ENCODE results near the gene SLC27A3.

The SLC27A3 gene, protein sequence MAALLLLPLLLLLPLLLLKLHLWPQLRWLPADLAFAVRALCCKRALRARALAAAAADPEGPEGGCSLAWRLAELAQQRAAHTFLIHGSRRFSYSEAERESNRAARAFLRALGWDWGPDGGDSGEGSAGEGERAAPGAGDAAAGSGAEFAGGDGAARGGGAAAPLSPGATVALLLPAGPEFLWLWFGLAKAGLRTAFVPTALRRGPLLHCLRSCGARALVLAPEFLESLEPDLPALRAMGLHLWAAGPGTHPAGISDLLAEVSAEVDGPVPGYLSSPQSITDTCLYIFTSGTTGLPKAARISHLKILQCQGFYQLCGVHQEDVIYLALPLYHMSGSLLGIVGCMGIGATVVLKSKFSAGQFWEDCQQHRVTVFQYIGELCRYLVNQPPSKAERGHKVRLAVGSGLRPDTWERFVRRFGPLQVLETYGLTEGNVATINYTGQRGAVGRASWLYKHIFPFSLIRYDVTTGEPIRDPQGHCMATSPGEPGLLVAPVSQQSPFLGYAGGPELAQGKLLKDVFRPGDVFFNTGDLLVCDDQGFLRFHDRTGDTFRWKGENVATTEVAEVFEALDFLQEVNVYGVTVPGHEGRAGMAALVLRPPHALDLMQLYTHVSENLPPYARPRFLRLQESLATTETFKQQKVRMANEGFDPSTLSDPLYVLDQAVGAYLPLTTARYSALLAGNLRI

DNA sequence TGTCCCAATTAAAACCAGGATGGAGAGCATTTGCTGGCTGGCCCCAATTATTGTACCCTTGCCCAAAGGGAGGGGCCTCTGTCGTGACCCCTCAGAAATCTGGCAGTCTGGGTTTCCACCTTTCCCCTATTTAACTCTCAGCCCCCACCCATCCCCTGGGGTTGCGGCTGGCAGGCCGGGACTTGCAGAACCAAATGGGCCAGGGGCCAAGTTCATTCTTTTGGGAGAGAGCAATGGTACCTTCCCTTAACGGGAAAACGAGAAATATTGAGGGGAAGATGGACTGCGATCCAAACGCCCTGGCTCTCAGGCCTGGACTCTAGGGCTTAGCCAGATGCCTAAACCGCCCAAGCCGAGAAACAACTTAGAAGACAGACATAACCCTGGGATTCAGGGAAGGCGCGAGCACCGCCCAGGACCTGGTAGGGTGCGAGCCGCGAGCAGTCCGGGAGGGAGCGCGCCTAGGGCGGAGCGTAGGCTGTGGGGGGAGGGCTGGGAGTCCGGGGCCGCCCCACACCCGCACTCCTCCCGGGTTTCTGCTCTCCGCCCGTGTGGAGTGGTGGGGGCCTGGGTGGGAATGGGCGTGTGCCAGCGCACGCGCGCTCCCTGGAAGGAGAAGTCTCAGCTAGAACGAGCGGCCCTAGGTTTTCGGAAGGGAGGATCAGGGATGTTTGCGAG lies at the start of gene SLC27A3:
Gene SLC27A3, plus strand, starts transcription at position 628 of the 678 bp plus-strand sequence. CDS start 91 bp downstream, outside the sequence.
- peak; percentile 84 for DNase-seq

DNA sequence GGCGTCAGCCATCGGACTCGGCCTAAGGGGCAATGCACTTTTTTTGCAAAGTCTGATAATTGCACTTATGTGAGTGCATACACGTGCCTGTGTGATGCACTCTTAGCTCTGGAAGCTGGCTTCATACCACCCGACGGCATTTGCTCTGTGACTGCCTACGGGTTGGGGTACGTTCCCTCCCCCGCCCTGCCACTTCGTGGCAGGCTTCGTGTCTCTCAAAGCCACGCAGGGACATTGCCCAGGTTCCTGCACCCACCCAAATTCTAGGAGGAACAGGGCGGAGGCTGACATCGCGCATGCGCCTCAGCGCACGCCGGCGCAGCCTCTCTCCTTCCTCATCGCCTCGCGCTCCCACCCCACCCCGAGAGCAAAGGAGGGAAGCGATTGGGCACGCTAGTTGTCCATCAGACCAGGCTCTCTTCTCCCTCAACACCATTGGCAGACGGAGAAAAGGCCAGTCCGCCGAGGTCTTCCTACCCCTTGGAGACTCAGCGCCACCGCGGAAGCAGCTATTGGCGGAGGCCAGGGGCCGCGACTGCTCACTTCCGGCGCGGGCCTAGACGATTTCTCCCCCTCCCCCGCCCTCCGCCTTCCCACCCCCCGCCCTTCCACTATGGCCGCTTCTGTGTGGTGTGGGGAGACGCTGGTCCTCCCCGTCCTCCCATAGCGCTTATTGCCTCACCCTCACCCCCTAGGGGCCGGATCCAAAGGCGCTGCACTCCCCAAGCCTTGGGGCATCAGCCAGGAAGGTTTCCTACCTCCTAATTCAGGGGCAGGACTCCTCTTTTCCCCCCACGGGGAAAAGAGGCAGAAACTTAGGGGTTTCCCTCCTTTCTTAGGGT lies 47.5 kb upstream of the SLC27A3 start, which contains the start of gene INTS3:
Gene INTS3, plus strand, starts transcription at position 588 of the 842 bp plus-strand sequence. CDS start 585 bp downstream, outside the sequence.
- DNase-seq: peak; percentile 100

DNA sequence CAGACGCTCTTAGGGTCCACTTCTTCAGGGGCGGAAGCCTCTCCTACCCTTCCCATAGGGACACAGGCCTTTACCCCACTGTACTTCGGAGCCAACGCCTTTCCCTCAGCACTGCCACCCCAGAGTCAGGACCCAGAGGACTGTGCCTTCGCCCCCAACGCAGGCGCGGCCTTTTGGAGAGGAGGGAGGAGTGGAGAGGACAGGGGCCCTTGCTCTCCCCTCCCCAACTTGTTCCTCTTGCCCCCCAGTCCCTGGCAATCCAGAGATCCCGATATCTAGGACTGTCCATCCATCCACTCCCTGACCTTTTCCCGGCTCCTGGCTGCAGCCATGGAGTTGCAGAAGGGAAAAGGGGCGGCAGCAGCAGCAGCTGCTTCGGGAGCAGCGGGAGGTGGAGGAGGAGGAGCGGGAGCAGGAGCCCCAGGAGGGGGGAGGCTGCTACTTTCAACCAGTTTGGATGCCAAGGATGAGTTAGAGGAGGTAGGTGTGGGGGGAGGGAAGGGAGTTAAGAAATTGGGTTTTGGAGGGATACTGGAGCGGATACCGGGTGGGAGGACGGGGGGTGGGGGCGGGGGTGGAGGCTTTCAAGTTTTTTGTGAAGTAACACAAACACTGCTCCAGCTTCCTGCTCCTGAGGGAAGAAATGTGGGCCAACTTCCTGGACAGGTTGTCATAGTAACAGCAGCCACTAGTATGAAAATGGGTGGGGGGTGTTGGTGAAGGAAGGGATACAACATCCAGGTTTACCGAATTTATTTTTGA lies 46.7 kb upstream of the SLC27A3 start:
- DNase-seq: peak; percentile 67

DNA sequence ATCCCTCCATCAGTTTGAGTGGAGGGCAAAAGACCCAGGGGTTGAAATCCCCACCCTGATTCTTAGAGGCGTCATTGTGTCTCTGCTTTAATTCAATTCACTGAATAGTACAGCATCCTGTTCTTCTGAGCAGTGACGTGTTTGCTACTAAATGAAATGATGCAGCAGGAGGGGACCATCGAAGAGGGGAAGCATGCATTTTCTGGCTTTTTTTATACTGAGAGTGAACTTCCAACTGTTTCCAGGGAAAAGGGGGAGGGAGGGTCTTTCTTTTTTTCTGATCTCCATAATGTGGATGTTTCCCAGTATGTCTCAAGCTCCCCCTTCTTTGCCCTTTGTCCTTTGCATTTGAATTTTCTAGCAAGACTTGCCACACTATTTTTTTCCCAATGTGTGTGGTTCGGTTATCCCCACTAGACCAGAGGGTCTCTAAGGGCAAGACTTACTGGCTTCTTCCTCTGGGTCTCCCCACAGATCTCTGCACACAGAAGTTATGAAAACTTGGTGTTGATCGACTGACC lies 44.7 kb upstream of the SLC27A3 start:
- DNase-seq: no peak

DNA sequence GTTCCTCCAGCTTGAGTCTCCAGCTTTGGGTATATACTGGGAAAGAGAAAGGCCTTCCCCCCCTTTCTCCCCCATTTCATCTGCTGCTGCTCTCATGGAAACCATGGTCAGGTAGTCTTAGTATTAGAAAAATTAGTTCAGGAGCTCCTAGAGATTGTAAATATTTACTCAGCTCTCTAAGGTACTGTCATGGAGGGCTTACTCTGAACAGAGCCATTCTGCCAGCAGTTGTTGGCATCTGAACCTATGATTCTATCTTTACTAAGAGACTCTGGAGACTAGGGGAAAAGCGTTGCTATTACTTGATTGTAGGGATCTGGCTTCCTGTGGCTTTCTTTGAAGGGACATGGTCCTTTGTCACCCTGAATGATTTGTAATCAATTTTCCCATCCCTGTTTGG lies 41.2 kb upstream of the SLC27A3 start:
- no peak for DNase-seq

DNA sequence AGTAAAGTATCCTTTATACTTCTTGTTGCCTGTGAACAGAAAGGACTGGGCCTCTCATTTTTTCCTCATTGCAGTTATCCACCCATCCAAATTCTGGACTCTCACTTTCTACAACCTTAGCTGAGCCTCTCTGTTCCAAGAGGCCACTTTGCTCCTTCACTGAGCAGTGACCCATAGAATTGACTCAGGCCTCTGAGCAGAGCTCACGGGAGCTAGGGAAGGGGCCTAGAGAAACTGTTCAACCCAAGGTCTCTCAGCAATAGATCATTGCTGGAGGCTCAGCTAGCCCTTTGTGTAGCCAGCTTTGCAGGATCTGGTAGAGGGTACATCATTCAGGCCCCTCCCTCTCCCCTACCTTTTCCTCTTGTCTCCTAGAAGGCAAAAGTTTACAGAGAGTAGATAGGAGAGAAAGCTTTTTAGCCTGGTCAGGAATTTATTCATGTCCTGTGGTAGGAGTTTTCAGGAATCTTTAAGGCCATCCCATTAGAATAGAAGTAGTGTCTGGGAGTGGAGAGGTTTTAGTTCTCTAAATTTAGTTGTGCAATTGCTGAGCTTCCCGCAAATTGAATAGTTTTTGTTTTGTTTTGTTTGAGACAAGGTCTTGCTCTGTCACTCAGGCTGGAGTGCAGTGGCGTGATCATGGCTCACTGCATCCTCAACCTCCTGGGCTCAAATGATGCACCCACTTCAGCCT lies 40.7 kb upstream of the SLC27A3 start:
- DNase-seq: no peak

DNA sequence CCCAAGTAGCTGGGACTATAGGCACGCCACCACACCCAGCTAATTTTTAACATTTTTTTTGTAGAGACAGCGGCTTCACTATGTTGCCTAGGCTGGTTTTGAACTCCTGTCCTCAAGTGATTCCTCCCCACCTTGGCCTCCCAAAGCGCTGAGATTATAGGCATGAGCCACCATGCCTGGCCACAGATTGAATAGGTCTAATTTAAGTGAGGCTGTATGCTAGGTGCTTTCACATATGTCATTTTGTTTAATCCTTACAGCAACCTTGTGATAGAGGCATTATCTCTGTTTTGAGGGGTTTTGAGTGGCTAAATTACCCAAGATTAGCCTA lies 40.2 kb upstream of the SLC27A3 start:
- DNase-seq: peak; percentile 33

DNA sequence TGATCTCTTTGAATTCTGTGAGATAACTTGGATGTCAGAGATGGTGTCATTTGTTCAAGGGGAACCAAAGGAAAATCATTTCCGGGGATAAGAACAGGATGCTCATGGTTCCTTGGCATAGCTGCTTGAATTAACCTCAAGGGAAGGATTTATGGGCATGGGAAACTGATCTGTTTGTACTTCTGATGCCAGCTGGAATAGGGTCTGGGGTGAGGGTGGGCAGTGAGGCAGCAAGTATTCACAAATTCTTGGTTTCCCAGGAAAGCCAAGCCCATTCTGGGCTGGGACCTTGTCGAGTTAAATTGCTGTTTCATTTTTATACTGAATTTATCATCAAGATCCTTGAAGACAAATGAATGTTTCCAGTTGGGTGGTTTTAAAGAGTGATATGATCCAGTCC lies 33.2 kb upstream of the SLC27A3 start:
- no peak for DNase-seq

DNA sequence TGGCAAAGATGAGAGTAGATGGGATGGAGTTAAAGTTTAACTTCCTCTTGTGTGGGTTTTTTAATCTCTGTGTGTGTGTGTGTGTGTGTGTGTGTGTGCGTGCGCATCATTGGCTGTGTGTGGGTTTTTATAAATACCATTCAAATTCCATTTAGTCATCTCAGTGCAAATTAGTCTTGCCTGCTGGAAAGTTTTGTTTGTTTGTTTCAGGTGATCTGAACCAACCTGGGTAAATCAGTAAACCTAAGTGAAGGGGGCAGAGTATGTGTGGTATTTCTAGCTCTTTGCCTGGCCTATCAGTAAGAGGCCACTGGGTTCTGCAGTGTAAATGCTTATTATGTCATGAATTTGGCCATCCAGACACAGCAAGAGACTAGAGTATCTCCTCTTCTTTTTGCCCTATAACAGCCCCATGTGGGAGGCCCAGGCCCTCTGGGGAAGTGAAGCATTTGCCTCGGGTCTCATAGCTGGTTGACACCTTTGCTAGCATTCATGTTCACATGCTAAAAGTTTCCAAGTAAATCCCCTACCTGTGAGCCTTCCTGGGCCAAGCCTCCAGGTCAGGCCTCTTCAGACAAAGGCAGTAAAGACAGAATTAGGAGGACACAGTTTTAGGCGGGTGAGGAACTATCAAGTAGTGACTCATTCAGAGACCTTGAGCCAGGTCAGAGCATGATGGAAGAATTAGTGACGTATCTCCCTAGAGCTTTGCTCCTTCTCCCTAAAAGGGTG lies 32.6 kb upstream of the SLC27A3 start:
- DNase-seq: no peak

DNA sequence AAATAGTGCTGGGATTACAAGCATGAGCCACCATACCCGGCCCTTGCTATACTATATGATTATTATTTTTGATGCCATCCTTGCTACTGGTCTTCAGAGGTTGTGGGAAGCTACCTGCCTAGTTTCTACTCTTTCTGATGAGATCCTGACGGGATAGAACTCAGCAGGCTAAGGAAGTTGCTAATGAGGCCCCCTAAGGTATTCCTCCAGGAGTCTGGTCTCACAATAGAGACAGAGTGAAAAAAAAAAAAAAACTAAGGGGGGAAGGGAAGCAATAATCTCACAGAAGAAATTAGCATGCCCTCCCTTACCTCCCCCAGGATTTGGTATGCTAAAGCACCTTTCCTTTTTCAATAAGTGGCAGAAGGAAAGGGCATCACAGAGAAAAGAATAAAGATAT lies 29.8 kb upstream of the SLC27A3 start:
- no peak for DNase-seq

DNA sequence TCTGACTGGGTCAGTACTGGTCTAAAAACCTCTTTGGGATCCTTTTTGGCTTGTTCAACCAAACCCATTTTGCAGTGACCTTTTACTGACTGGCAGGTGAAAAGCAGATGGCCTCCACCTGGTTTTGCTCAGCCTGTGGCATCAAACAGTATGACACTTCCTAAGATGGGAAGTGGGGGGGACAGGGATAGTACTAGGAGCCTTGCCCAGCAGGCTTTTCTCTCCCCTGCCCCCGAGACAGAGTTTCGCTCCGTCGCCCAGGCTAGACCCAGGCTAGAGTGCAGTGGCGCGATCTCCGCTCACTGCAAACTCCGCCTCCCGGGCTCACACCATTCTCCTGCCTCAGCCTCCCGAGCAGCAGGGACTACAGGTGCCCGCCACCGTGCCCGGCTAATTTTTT lies 29.0 kb upstream of the SLC27A3 start:
- DNase-seq: no peak

DNA sequence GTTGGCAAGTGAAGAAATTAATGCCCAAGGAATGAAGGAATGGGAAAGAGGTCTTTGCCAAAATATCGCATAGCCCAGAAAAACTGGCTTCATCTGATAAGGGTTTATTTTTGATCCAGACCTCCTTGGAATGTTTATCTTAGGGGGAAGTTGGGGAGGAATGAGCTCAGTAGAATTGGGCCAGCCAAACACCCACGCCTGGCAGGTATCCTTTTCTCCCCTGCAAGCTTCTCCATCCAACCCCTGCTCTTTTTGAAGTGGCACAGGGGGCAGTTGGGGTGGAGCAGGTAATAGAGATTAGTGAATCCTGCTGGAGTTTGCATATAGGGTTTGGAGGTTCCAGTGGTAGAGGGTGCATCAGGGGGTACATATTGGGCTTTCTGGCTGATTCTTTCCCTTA lies 26.3 kb upstream of the SLC27A3 start:
- no peak for DNase-seq

DNA sequence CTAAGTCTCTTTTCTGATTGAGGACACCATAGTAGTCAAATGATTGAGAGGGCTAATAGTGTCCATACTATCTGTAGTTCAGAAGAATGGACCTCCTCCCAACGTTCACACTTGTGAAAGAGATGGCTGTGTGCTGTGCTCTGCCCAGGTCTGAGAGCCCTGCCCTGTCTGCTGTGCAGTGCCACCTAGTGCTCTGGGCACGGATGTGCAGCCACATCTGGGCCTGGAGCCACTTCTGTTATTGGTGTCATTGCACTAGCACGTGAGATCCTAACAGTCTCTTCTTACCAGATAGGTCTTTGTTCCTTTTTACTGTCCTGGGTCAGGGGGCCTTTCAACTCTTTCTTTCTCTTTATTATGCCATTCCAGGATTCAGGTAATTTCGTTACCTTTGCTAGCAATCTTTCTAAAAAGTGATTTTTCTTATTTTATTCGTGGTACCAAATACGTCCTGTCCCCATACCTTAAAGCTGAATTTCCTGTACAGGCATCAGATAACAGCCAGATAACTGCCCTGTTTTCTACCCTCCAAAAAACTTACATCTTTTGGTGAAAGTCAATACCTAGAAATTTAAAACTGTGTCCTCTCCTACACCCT lies 25.7 kb upstream of the SLC27A3 start:
- peak; percentile 90 for DNase-seq

DNA sequence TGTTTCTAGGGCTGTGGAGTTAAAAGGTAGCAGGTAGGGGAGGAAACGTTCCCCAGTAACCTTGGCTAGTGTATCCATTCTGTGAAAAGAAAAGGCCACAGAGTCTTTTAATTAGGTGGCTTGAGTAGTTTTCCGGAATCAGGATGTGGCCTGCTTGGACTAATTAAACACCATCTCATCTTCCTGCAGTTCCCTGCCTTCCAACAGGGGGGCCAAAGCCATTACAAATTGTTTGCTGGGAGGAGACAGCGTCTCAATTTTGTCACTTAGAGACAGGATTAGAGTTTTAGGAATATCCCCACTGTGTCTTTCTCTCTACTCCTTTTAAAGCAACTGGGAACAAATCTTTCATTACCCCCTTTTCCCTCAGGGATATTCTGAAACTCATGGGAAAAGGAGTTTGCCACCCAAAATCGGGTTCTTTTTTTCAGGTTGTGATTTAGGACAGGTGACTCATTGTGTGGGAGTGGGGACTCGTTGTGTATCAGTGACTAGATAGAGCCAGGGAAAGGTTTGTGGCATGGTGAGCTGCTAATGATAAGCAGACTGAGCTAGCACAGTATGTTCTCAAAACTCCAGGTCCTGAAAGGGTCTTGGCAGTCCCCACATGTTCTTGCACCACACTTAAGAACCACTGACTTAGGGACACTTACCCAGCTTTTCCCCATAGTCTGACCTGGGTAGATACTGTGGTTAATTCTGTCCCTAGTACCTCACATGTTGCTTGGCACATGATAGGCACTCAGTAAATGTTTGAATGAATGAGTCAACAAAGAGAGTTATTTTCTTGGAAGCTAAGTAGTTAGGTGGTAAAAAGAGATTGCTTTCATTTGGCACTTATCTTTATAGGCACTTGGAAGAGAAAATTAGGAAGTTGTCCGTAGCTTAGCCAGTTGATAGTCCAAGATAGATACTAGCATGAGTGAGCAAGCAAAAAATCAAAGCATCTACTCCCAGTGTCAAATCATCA lies 24.9 kb upstream of the SLC27A3 start:
- no peak for DNase-seq

DNA sequence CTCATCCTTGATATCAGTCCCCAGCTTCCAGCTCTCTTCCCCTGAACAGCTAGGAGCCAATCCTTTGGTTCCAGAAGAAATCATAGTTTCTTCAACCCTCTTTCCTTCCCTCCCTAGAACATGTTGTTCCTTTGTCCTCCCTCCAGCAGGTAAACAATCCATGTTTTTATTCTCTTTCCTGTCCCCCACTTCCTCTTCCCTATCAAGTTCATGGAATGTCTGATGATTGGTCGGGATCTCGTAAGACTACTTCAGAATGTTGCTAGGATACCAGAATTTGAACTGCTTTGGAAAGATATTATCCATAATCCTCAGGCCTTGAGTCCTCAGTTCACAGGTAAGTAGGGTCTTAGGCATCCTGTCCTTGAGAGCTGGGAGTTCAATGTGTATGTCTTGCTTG lies 23.1 kb upstream of the SLC27A3 start:
- DNase-seq: no peak

DNA sequence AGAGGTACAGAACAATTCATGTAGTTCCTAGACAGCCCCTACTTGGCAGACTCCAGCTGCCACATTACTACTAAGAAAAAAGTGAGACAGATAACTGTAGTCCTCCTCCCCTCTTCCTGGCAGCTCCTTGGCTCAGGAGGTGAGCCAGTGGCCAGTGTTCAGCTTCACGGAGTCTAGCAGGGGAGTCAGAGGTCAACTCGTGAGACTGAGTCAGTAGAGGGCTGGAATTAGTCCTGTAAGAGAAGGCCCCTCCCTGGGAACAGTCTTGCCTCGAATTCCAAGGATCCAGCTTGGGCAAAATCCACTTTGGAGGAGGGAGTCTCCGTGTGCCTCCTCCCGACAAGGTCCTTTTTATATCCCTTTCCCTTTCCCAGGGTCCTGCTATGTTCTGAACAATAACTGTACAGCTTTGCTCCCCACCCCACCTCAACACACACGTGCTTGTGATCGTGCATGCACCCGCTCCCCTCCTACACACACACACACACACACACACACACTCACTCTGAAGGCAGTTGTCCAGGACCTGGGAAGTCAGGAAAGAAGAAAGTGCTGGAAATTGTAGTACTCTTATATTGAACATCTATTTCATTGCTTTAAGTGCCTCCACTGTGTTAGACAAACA lies 22.5 kb upstream of the SLC27A3 start:
- no peak for DNase-seq

DNA sequence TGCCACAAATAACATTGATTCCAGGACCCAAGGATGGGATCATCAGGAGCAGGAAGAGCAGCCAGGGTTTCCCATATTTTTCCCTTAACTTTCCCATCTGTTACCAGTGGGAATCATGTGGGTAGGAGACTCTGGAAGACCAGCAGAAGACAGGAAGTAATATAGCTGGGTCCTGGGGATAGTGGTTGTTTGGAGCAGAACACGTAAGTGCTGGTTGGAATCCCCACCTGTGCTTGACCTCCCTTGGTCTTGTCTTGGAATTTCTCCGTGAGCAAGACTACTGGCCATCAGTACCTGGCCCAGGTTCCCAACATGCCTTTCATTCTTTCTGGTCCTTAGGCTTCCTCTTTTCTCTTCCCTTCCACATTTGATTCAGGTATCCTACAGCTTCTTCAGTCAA lies 20.9 kb upstream of the SLC27A3 start:
- no peak for DNase-seq

DNA sequence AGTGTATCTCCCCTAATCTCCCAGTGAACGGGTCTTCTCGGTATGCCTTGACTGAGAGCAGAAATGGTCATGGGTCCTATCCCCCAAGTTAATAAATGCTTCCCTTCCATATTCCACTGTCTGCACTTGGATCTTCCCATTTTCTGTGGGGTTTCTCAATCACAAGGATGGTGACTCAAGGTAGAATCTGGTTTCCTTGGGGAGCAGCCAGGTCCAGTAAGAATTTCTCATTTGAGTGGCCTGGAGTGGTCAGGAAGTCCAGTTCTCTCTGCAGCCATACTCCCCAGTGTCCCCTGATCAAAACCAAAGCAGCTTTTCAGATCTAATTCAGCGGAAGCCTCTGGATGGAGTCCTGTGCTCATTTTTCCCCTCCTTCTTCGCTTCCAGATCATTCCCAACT lies 14.8 kb upstream of the SLC27A3 start:
- DNase-seq: no peak
